IMR-90 (cell line): ENCODE results near the gene ACSL1. TPM values are rescaled to one million over a fixed set of nuclear protein-coding genes. Genes with fewer than 3 reads are reported as not detected.

Source experiments
- ATAC-seq: fragments of 200-7000 bp; cut with Tn5 transposase; 2 replicates; pipeline ENCODE4 v1.9.1; 2020; ENCODE audit warnings: low read depth, mild to moderate bottlenecking, moderate library complexity
- BruUV-seq: library from RNA; stranded (reverse); fragments of 400-500 nt; replicated peaks from 2 replicates; lab custom pipeline; 2021; lab: Mats Ljungman, UMichigan
- CTCF ChIA-PET: fragments of 300-600 bp; formaldehyde crosslinking; extraction: SDS; loops from one replicate; lab custom pipeline; 2021; ENCODE audit warnings: antibody characterized with exemption; lab: Yijun Ruan, JAX
- POLR2A ChIA-PET: fragments of 300-600 bp; sonication (Branson Sonifier 250); formaldehyde crosslinking; loops from one replicate; lab custom pipeline; 2022; ENCODE audit warnings: antibody characterized with exemption; ENCODE audit not compliant: unreplicated experiment; lab: Charles Lee
- DNase-seq: peaks from one replicate; pipeline ENCODE4 v3.0.0; 2013
- H2AFZ ChIP-seq: replicated peaks from 2 replicates; pipeline ENCODE3; 2013; ENCODE audit warnings: low read length, mild to moderate bottlenecking; ENCODE audit not compliant: poor library complexity
- H2AK5ac ChIP-seq: 2 replicates; pipeline ENCODE4 v1.6.1; 2013; ENCODE audit warnings: low read depth, low read length, inconsistent platforms
- H2AK9ac ChIP-seq: replicated peaks from 2 replicates; pipeline ENCODE3; 2013; ENCODE audit warnings: mild to moderate bottlenecking, low read depth, low read length, moderate library complexity; ENCODE audit not compliant: poor library complexity
- H2BK120ac ChIP-seq: 2 replicates; pipeline ENCODE4 v1.6.1; 2013; ENCODE audit warnings: low read depth, low read length, inconsistent platforms
- H2BK15ac ChIP-seq: 3 replicates; pipeline ENCODE4 v1.6.1; 2013; ENCODE audit warnings: low read depth, low read length, inconsistent platforms
- H2BK20ac ChIP-seq: 2 replicates; pipeline ENCODE4 v1.6.1; 2013; ENCODE audit warnings: low read depth, mild to moderate bottlenecking, inconsistent platforms, low read length, moderate library complexity
- H2BK5ac ChIP-seq: 2 replicates; pipeline ENCODE4 v1.6.1; 2013; ENCODE audit warnings: mild to moderate bottlenecking, low read depth, low read length, inconsistent platforms; ENCODE audit not compliant: poor library complexity, severe bottlenecking
- H3K14ac ChIP-seq: replicated peaks from 2 replicates; pipeline ENCODE4 v1.6.1; 2013; ENCODE audit warnings: low read depth, low read length, inconsistent platforms
- H3K18ac ChIP-seq: 2 replicates; pipeline ENCODE4 v1.6.1; 2013; ENCODE audit warnings: low read depth, low read length, control low read depth
- H3K23ac ChIP-seq: 2 replicates; pipeline ENCODE4 v1.6.1; 2013; ENCODE audit warnings: low read depth, low read length, inconsistent platforms
- H3K27ac ChIP-seq: 2 replicates; pipeline ENCODE4 v1.5.1; 2013; ENCODE audit warnings: mild to moderate bottlenecking, control low read depth, low read length; ENCODE audit not compliant: insufficient read depth
- H3K27me3 ChIP-seq: 2 replicates; pipeline ENCODE4 v1.6.1; 2013; ENCODE audit warnings: low read length; ENCODE audit not compliant: control insufficient read depth, insufficient read depth
- H3K36me3 ChIP-seq: 2 replicates; pipeline ENCODE4 v1.6.1; 2013; ENCODE audit warnings: low read length, mixed read lengths; ENCODE audit not compliant: control insufficient read depth, insufficient read depth
- H3K4ac ChIP-seq: 2 replicates; pipeline ENCODE4 v1.6.1; 2013; ENCODE audit warnings: low read depth, low read length, inconsistent platforms
- H3K4me1 ChIP-seq: 2 replicates; pipeline ENCODE4 v1.6.1; 2013; ENCODE audit warnings: low read length, mixed read lengths; ENCODE audit not compliant: control insufficient read depth, insufficient read depth
- H3K4me2 ChIP-seq: 2 replicates; pipeline ENCODE4 v1.6.1; 2013; ENCODE audit warnings: low read depth, mild to moderate bottlenecking, control low read depth, low read length, moderate library complexity
- H3K4me3 ChIP-seq: 2 replicates; pipeline ENCODE4 v1.5.1; 2013; ENCODE audit warnings: low read depth, mild to moderate bottlenecking, control low read depth, low read length, moderate library complexity; ENCODE audit not compliant: insufficient read depth
- H3K56ac ChIP-seq: 2 replicates; pipeline ENCODE4 v1.6.1; 2013; ENCODE audit warnings: low read length, inconsistent platforms; ENCODE audit not compliant: insufficient read depth; ENCODE audit errors: extremely low read depth
- H3K79me1 ChIP-seq, 2 experiments: 2 replicates each; pipeline ENCODE4 v1.6.1; 2013; ENCODE audit warnings: low read length in 2 of 2, inconsistent platforms in 1 of 2, low read depth in 1 of 2
- H3K9ac ChIP-seq: 2 replicates; pipeline ENCODE4 v1.6.1; 2013; ENCODE audit warnings: low read depth, low read length, control low read depth
- H3K9me1 ChIP-seq: 2 replicates; pipeline ENCODE4 v1.6.1; 2013; ENCODE audit warnings: low read length, inconsistent platforms; ENCODE audit not compliant: insufficient read depth
- H3K9me3 ChIP-seq: 2 replicates; pipeline ENCODE4 v1.6.1; 2013; ENCODE audit warnings: low read length; ENCODE audit not compliant: control insufficient read depth, insufficient read depth
- H4K20me1 ChIP-seq: 2 replicates; pipeline ENCODE4 v1.6.1; 2013; ENCODE audit warnings: low read length, inconsistent platforms; ENCODE audit not compliant: insufficient read depth
- H4K5ac ChIP-seq: 2 replicates; pipeline ENCODE4 v1.6.1; 2013; ENCODE audit warnings: mild to moderate bottlenecking, low read depth, low read length, control low read depth
- H4K8ac ChIP-seq, 2 experiments: 2 replicates each; pipeline ENCODE4 v1.6.1; 2013; ENCODE audit warnings: low read depth in 2 of 2, low read length in 2 of 2, control low read depth in 1 of 2, inconsistent platforms in 1 of 2
- H4K91ac ChIP-seq: 2 replicates; pipeline ENCODE4 v1.6.1; 2013; ENCODE audit warnings: low read depth, low read length, inconsistent platforms; ENCODE audit not compliant: insufficient read depth
- ELK1 ChIP-seq: fragments of 150-350 bp; IDR thresholded peaks from 2 replicates; pipeline ENCODE4 v1.6.1; 2016; ENCODE audit warnings: low read depth, mild to moderate bottlenecking, low read length, moderate library complexity, borderline replicate concordance
- MAZ ChIP-seq: IDR thresholded peaks from 2 replicates; pipeline ENCODE4 v1.6.1; 2012; ENCODE audit warnings: low read depth, mild to moderate bottlenecking, low read length, improper control_type of control experiment, moderate library complexity, borderline replicate concordance
- POLR2A ChIP-seq: IDR thresholded peaks from 2 replicates; pipeline ENCODE4 v1.6.1; 2012; ENCODE audit warnings: mild to moderate bottlenecking, low read depth, low read length
- RCOR1 ChIP-seq: IDR thresholded peaks from 2 replicates; pipeline ENCODE4 v1.6.1; 2012; ENCODE audit warnings: mild to moderate bottlenecking, low read length, improper control_type of control experiment; ENCODE audit not compliant: insufficient replicate concordance
- RFX5 ChIP-seq: IDR thresholded peaks from 2 replicates; pipeline ENCODE4 v1.8.0; 2012; ENCODE audit warnings: low read depth, mild to moderate bottlenecking, low read length, moderate library complexity
- SMC3 ChIP-seq: fragments of 150-350 bp; IDR thresholded peaks from 2 replicates; pipeline ENCODE4 v1.6.1; 2016; ENCODE audit warnings: low read depth, mild to moderate bottlenecking, antibody characterized with exemption, low read length, moderate library complexity
- WGBS, 2 experiments: methylation state at CpG; one replicate each; pipeline versions ENCODE4 v1.1.5 to v1.1.7; 2013; ENCODE audit warnings: missing lambda C conversion rate in 2 of 2; ENCODE audit not compliant: insufficient read length in 1 of 2; ENCODE audit errors: extremely low coverage in 2 of 2; 5-methylcytosine and 5-hydroxymethylcytosine counted together
- dilution Hi-C: fragments of 300-500 bp; cut with HindIII; formaldehyde crosslinking; loops from one replicate; pipeline ENCODE4 v1.14.3; 2018; ENCODE audit warnings: low sequenced_read_pairs; ENCODE audit not compliant: unreplicated experiment
- in situ Hi-C: fragments of 300-500 bp; cut with MboI; formaldehyde crosslinking; loops from 3 replicates; pipeline ENCODE4 v1.14.3; 2019; ENCODE audit warnings: low sequenced_read_pairs, inconsistent platforms, mixed read lengths
- intact Hi-C: fragments of 100-400 bp; cut with micrococcal nuclease; formaldehyde crosslinking; loops from 2 replicates; pipeline ENCODE4 v1.10.0; 2022
- polyA plus RNA-seq, 3 experiments: library from polyadenylated mRNA; depleted of rRNA; stranded (reverse); fragments of >200 nt; gene quantifications; 2 replicates each; pipeline ENCODE4 v1.2.3, GENCODE V29; 2012; ENCODE audit warnings: low replicate concordance in 1 of 3
- total RNA-seq: library from RNA; depleted of rRNA; stranded (reverse); fragments of >200 nt; gene quantifications from 2 replicates; pipeline ENCODE4 v1.2.3, GENCODE V29; 2012

Gene ACSL1
- total and polyA plus RNA-seq, 2 of the 4 experiments (the other 2 are of a cell fraction) = 14.4 to 26.0 TPM

GRCh38 chr4:184784628-184785257 lies 41.0 kb downstream of the ACSL1 start:
- H3K4ac ChIP-seq = no peak overlapping the region
- intact Hi-C loops = no loop called here
- peaks cover 10% of the 10 kb centered on the region; the same call in 1 of the 2 replicates for H3K36me3 ChIP-seq
- no peak overlapping the region for H3K23ac ChIP-seq
- no peaks in the 10 kb centered on the region for H4K20me1 ChIP-seq
- H2BK5ac ChIP-seq = no peak overlapping the region
- no peaks in the 10 kb centered on the region for H3K27me3 ChIP-seq
- H3K9ac ChIP-seq = no peak overlapping the region
- no peak overlapping the region for H2BK20ac ChIP-seq
- no peaks in the 10 kb centered on the region for H3K79me1 ChIP-seq
- dilution Hi-C loops = no loop called here
- no peak overlapping the region for H2AK5ac ChIP-seq
- no peak overlapping the region for H4K91ac ChIP-seq
- BruUV-seq = no TSS peak
- H3K18ac ChIP-seq = no peak overlapping the region
- H2BK15ac ChIP-seq = no peak overlapping the region
- H3K4me2 ChIP-seq = no peak overlapping the region
- no peak overlapping the region for H3K14ac ChIP-seq
- no peaks in the 10 kb centered on the region for H3K9me1 ChIP-seq
- in situ Hi-C loops = no loop called here
- no peaks in the 10 kb centered on the region for H3K9me3 ChIP-seq
- no peak overlapping the region for H2AK9ac ChIP-seq
- POLR2A ChIA-PET = no interaction called here
- H3K27ac ChIP-seq = no peak overlapping the region
- no peak overlapping the region for H3K4me3 ChIP-seq
- ATAC-seq (no peak), DNase-seq (no peak)
- 80% methylated on average over 1 of the region's 8 CpGs; no CpG with 5 or more reads in 1 of the 2 experiments for WGBS, 2 experiments
- CTCF ChIA-PET = no interaction called here
- H3K4me1 ChIP-seq = no peaks in the 10 kb centered on the region
- no peak overlapping the region for H4K8ac ChIP-seq
- no peak overlapping the region for H2BK120ac ChIP-seq
- H2AFZ ChIP-seq = no peak overlapping the region
- no peak overlapping the region for H4K5ac ChIP-seq
- no peak overlapping the region for H3K56ac ChIP-seq
- TF ChIP-seq RFX5 = no peak
- TF ChIP-seq ELK1 = no peak
- no peak for TF ChIP-seq RCOR1
- no peak for TF ChIP-seq SMC3
- TF ChIP-seq POLR2A = no peak
- TF ChIP-seq MAZ = no peak
